HEK293 (cell line): ENCODE results near the gene MAP6.

Source experiments
- CTCF ChIA-PET: fragments of 350-600 bp; formaldehyde crosslinking; extraction: SDS; loops from one replicate; lab custom pipeline; 2021; ENCODE audit warnings: antibody characterized with exemption; lab: Yijun Ruan, JAX
- POLR2A ChIA-PET: fragments of 300-600 bp; formaldehyde crosslinking; extraction: SDS; loops from one replicate; lab custom pipeline; 2020; ENCODE audit warnings: antibody characterized with exemption, inconsistent platforms; lab: Yijun Ruan, JAX
- H3K27ac ChIP-seq: fragments of 200-500 bp; sonication (Bioruptor generic); 2 replicates; pipeline ENCODE4 v1.5.1; 2014; ENCODE audit warnings: low read depth, low read length, control low read depth, inconsistent platforms; ENCODE audit errors: extremely low read depth
- H3K36me3 ChIP-seq, 2 experiments: fragments of 200-500 bp in 1 of 2; sonication (Bioruptor generic) in 1 of 2; 1 replicate in 1 of 2; 2 replicates in 1 of 2; pipeline ENCODE4 v1.5.1; 2014 to 2017; ENCODE audit warnings: inconsistent platforms in 2 of 2, low read length in 2 of 2; ENCODE audit not compliant: control insufficient read depth in 2 of 2, insufficient read depth in 1 of 2
- H3K4me1 ChIP-seq: fragments of 200-500 bp; sonication (Bioruptor generic); 2 replicates; pipeline ENCODE4 v1.5.1; 2014; ENCODE audit warnings: mild to moderate bottlenecking, low read length, inconsistent platforms; ENCODE audit not compliant: control insufficient read depth, insufficient read depth
- H3K4me3 ChIP-seq: 2 replicates; pipeline ENCODE4 v1.5.1; 2011; ENCODE audit warnings: low read depth, mild to moderate bottlenecking, control low read depth, low read length, moderate library complexity
- H3K9me3 ChIP-seq: fragments of 200-500 bp; sonication (Bioruptor generic); 2 replicates; pipeline ENCODE4 v1.5.1; 2014; ENCODE audit warnings: low read depth, low read length, inconsistent platforms; ENCODE audit not compliant: control insufficient read depth, insufficient read depth
- FEZF1 ChIP-seq: fragments of 450-650 bp; formaldehyde crosslinking; IDR thresholded peaks from 2 replicates; pipeline ENCODE4 v1.5.1; 2016; ENCODE audit warnings: missing biosample characterization, missing genetic modification characterization
- KLF8 ChIP-seq: fragments of 450-650 bp; formaldehyde crosslinking; IDR thresholded peaks from 2 replicates; pipeline ENCODE4 v1.5.1; 2016; ENCODE audit warnings: missing biosample characterization, missing genetic modification characterization
- MZF1 ChIP-seq: fragments of 450-650 bp; formaldehyde crosslinking; IDR thresholded peaks from 2 replicates; pipeline ENCODE4 v1.5.1; 2017; ENCODE audit warnings: missing biosample characterization, missing genetic modification characterization, borderline replicate concordance
- PATZ1 ChIP-seq: fragments of 450-650 bp; formaldehyde crosslinking; IDR thresholded peaks from 2 replicates; pipeline ENCODE4 v1.5.1; 2016; ENCODE audit warnings: missing biosample characterization, missing genetic modification characterization
- PRDM6 ChIP-seq: fragments of 450-650 bp; formaldehyde crosslinking; IDR thresholded peaks from 2 replicates; pipeline ENCODE4 v1.5.1; 2017; ENCODE audit warnings: missing biosample characterization, missing genetic modification characterization
- REST ChIP-seq: fragments of 450-650 bp; formaldehyde crosslinking; IDR thresholded peaks from 2 replicates; pipeline ENCODE4 v1.5.1; 2016; ENCODE audit warnings: missing biosample characterization, missing genetic modification characterization
- ZFHX2 ChIP-seq: fragments of 450-650 bp; formaldehyde crosslinking; conservative IDR thresholded peaks from 2 replicates; pipeline ENCODE4 v1.5.1; 2016; ENCODE audit warnings: missing biosample characterization, missing genetic modification characterization
- ZNF19 ChIP-seq: fragments of 450-650 bp; formaldehyde crosslinking; IDR thresholded peaks from 2 replicates; pipeline ENCODE4; 2016; ENCODE audit warnings: missing biosample characterization, missing genetic modification characterization, low read depth
- ZNF214 ChIP-seq: fragments of 450-650 bp; formaldehyde crosslinking; IDR thresholded peaks from 2 replicates; pipeline ENCODE4 v1.5.1; 2017; ENCODE audit warnings: missing biosample characterization, mild to moderate bottlenecking, missing genetic modification characterization, borderline replicate concordance
- ZNF248 ChIP-seq: fragments of 450-650 bp; formaldehyde crosslinking; IDR thresholded peaks from 2 replicates; pipeline ENCODE4 v1.5.1; 2017; ENCODE audit warnings: missing biosample characterization, missing genetic modification characterization
- ZNF280C ChIP-seq: fragments of 450-650 bp; formaldehyde crosslinking; IDR thresholded peaks from 2 replicates; pipeline ENCODE4 v1.5.1; 2016; ENCODE audit warnings: missing biosample characterization, missing genetic modification characterization
- ZNF513 ChIP-seq: fragments of 450-650 bp; IDR thresholded peaks from 2 replicates; pipeline ENCODE4 v1.5.1; 2018; ENCODE audit warnings: missing biosample characterization, missing genetic modification characterization
- ZNF514 ChIP-seq: fragments of 450-650 bp; formaldehyde crosslinking; IDR thresholded peaks from 2 replicates; pipeline ENCODE4 v1.5.1; 2016; ENCODE audit warnings: missing biosample characterization, missing genetic modification characterization
- ZNF600 ChIP-seq: fragments of 450-650 bp; formaldehyde crosslinking; IDR thresholded peaks from 2 replicates; pipeline ENCODE4 v1.5.1; 2016; ENCODE audit warnings: missing biosample characterization, missing genetic modification characterization
- ZNF658 ChIP-seq: fragments of 450-650 bp; formaldehyde crosslinking; IDR thresholded peaks from 2 replicates; pipeline ENCODE4; 2016; ENCODE audit warnings: missing biosample characterization, missing genetic modification characterization
- ZNF777 ChIP-seq: fragments of 450-650 bp; formaldehyde crosslinking; IDR thresholded peaks from 2 replicates; pipeline ENCODE4 v1.5.1; 2017; ENCODE audit warnings: missing biosample characterization, missing genetic modification characterization, borderline replicate concordance
- ZNF830 ChIP-seq: fragments of 450-650 bp; IDR thresholded peaks from 2 replicates; pipeline ENCODE4 v1.5.0; 2018; ENCODE audit warnings: missing biosample characterization, missing genetic modification characterization, low read depth, mild to moderate bottlenecking, moderate library complexity
- ZXDB ChIP-seq: fragments of 450-650 bp; formaldehyde crosslinking; IDR thresholded peaks from 2 replicates; pipeline ENCODE4 v1.5.1; 2016; ENCODE audit warnings: missing biosample characterization, missing genetic modification characterization

Gene MAP6

GRCh38 chr11:75656044-75656727, 12.7 kb downstream of the MAP6 start:
- TF ChIP-seq ZNF513 (tag by site-specific recombination) (no peak), ZNF214 (tag by site-specific recombination) (no peak), ZNF600 (tag by site-specific recombination) (no peak), ZFHX2 (no peak), ZNF777 (tag by site-specific recombination) (no peak), PRDM6 (tag by site-specific recombination) (no peak), MZF1 (no peak), ZXDB (tag by site-specific recombination) (no peak), ZNF830 (tag by site-specific recombination) (no peak), ZNF19 (tag by site-specific recombination) (no peak), PATZ1 (tag by site-specific recombination) (no peak), REST (no peak), ZNF514 (no peak), ZNF248 (no peak), ZNF280C (tag by site-specific recombination) (no peak), KLF8 (tag by site-specific recombination) (no peak), FEZF1 (tag by site-specific recombination) (no peak), ZNF658 (tag by site-specific recombination) (no peak)
- Histone ChIP-seq H3K36me3 (no peaks in the 10 kb centered on the region), H3K4me3 (no peak overlapping the region), H3K4me1 (no peaks in the 10 kb centered on the region), H3K9me3 (no peaks in the 10 kb centered on the region), H3K27ac (no peak overlapping the region)
- ChIA-PET CTCF (interaction anchor here (0.6 to 1.2 kb wide), 2 partner anchors 9 to 50 kb away, joined by 3 to 5 read pairs; no protein-coding TSS in a partner anchor), POLR2A (interaction anchor here (0.8 kb wide), 1 partner anchor 11 kb away, joined by 3 read pairs; no protein-coding TSS in a partner anchor)
